GOT3 (cell line): ENCODE measurements around the gene TAPBPL.

Experiments
- DNase-seq: peaks from one replicate; lab custom pipeline; 2025; ENCODE audit warnings: mixed read lengths; lab: John Stamatoyannopoulos, UW

Gene TAPBPL

GRCh38 chr12:6437586-6437985 is 14.3 kb upstream of the TAPBPL start:
- no peak for DNase-seq

GRCh38 chr12:6438345-6438744 is 13.5 kb upstream of the TAPBPL start:
- no peak for DNase-seq

GRCh38 chr12:6440391-6440790 is 11.5 kb upstream of the TAPBPL start:
- no peak for DNase-seq

GRCh38 chr12:6442836-6443235 is 9.0 kb upstream of the TAPBPL start:
- DNase-seq, result no peak

- DNase-seq, result no peak
Observed at GRCh38 chr12:6443361-6443983, 8.4 kb upstream of the TAPBPL start.

- DNase-seq, result no peak
Observed at GRCh38 chr12:6444031-6444430, 7.8 kb upstream of the TAPBPL start.

GRCh38 chr12:6444704-6445688 is 6.8 kb upstream of the TAPBPL start, which contains the start of gene CD27:
CD27 (plus strand) TSS chr12:6444955; CDS start chr12:6445096, 141 bp downstream.
- no peak for DNase-seq

GRCh38 chr12:6450091-6450868 is 1.6 kb upstream of the TAPBPL start:
- DNase-seq, result no peak

GRCh38 chr12:6450869-6451347 is 934 bp upstream of the TAPBPL start:
- DNase-seq, result no peak

- no peak for DNase-seq
Observed at GRCh38 chr12:6452245-6452943, 552 bp downstream of the TAPBPL start.

GRCh38 chr12:6452944-6453630 is 1.2 kb downstream of the TAPBPL start:
- DNase-seq, result no peak

GRCh38 chr12:6457220-6457945 is 5.5 kb downstream of the TAPBPL start:
- DNase-seq, result no peak

- DNase-seq, result no peak
Observed at GRCh38 chr12:6458281-6459003, 6.6 kb downstream of the TAPBPL start.

- DNase-seq, result no peak
Observed at GRCh38 chr12:6459004-6459337, 7.1 kb downstream of the TAPBPL start.

- DNase-seq, result no peak
Observed at GRCh38 chr12:6460751-6461371, 9.0 kb downstream of the TAPBPL start.

GRCh38 chr12:6461401-6462233 is 9.8 kb downstream of the TAPBPL start:
- no peak for DNase-seq

- DNase-seq, result no peak
Observed at GRCh38 chr12:6462234-6462995, 10.6 kb downstream of the TAPBPL start.

GRCh38 chr12:6463216-6463615 is 11.4 kb downstream of the TAPBPL start:
- DNase-seq, result no peak
